HCT116 (cell line): ENCODE results near the gene EML4. TPM values are rescaled to one million over a fixed set of nuclear protein-coding genes. Genes with fewer than 3 reads are reported as not detected.

Experiments used
- ATAC-seq: fragments of 200-7000 bp; cut with Tn5 transposase; 2 replicates; pipeline ENCODE4 v1.9.1; 2020; ENCODE audit warnings: mild to moderate bottlenecking, moderate library complexity
- BruUV-seq: library from RNA; stranded (reverse); fragments of 400-500 nt; replicated peaks from 2 replicates; lab custom pipeline; 2021; lab: Mats Ljungman, UMichigan
- CTCF ChIA-PET: fragments of 300-600 bp; sonication (Branson Sonifier 250); formaldehyde crosslinking; loops from one replicate; lab custom pipeline; 2021; ENCODE audit warnings: antibody characterized with exemption; lab: Charles Lee
- POLR2A ChIA-PET: fragments of 300-600, 350-600 bp; sonication (Branson Sonifier 250); formaldehyde crosslinking; loops from one replicate; lab custom pipeline; 2021; ENCODE audit warnings: antibody characterized with exemption; lab: Charles Lee
- RAD21 ChIA-PET, 2 experiments: fragments of 300-600 bp; sonication (Branson Sonifier 250); formaldehyde crosslinking; loops; one replicate each; lab custom pipeline; 2023; ENCODE audit warnings: low total read pairs in 2 of 2; ENCODE audit not compliant: uncharacterized antibody in 2 of 2, unreplicated experiment in 2 of 2, low non-redundant PET in 1 of 2; lab: Charles Lee
- DNase-seq: peaks from one replicate; pipeline ENCODE4 v3.0.0-alpha.2; 2010; ENCODE audit warnings: low read depth, low spot score
- H2AFZ ChIP-seq: fragments of 200-600 bp; shearing (Covaris generic), sonication (generic); 2 replicates; pipeline ENCODE4 v1.6.1; 2017; ENCODE audit warnings: low read depth, mixed run types, mixed read lengths, antibody characterized with exemption, low read length; ENCODE audit not compliant: poor library complexity, severe bottlenecking
- H3K27ac ChIP-seq: 2 replicates; pipeline ENCODE4 v1.5.1; 2012; ENCODE audit warnings: low read depth, low read length
- H3K27me3 ChIP-seq: fragments of 200-600 bp; sonication (generic); 2 replicates; pipeline ENCODE4 v1.6.1; 2016; ENCODE audit warnings: mixed run types, low read length, mixed read lengths; ENCODE audit not compliant: insufficient read depth
- H3K36me3 ChIP-seq, 2 experiments: fragments of 200-500 bp in 1 of 2; fragments of 200-600 bp in 1 of 2; sonication (Bioruptor generic) in 1 of 2; sonication (generic) in 1 of 2; 2 replicates each; pipeline versions ENCODE4 v1.5.1 to v1.6.1; 2014 to 2016; ENCODE audit warnings: low read length in 2 of 2, inconsistent platforms in 1 of 2, mixed read lengths in 1 of 2, mixed run types in 1 of 2; ENCODE audit not compliant: insufficient read depth in 2 of 2, control insufficient read depth in 1 of 2
- H3K4me1 ChIP-seq, 2 experiments: fragments of 200-600 bp in 1 of 2; sonication (generic) in 1 of 2; 2 replicates each; pipeline versions ENCODE4 v1.5.1 to v1.6.1; 2012 to 2017; ENCODE audit warnings: low read length in 2 of 2, inconsistent platforms in 1 of 2, mild to moderate bottlenecking in 1 of 2, mixed read lengths in 1 of 2, mixed run types in 1 of 2, moderate library complexity in 1 of 2; ENCODE audit not compliant: insufficient read depth in 2 of 2, control insufficient read depth in 1 of 2
- H3K4me2 ChIP-seq: fragments of 200-600 bp; sonication (generic); 2 replicates; pipeline ENCODE4 v1.6.1; 2017; ENCODE audit warnings: mixed run types, low read length, mixed read lengths
- H3K4me3 ChIP-seq, 2 experiments: fragments of 200-600 bp in 1 of 2; sonication (generic) in 1 of 2; replicated peaks in 1 of 2; 2 replicates each; pipeline ENCODE4 v1.5.1; 2011 to 2016; ENCODE audit warnings: low read length in 2 of 2, control low read depth in 1 of 2, low read depth in 1 of 2, mild to moderate bottlenecking in 1 of 2, mixed read lengths in 1 of 2, mixed run types in 1 of 2
- H3K79me2 ChIP-seq: fragments of 200-600 bp; sonication (generic); 2 replicates; pipeline ENCODE4 v1.6.1; 2017; ENCODE audit warnings: mild to moderate bottlenecking, mixed run types, low read length, moderate library complexity, mixed read lengths; ENCODE audit not compliant: insufficient read depth
- H3K9ac ChIP-seq: fragments of 200-600 bp; sonication (generic); 2 replicates; pipeline ENCODE4 v1.6.1; 2016; ENCODE audit warnings: low read length, mixed read lengths
- H3K9me2 ChIP-seq: fragments of 200-600 bp; sonication (generic), shearing (Covaris generic); 2 replicates; pipeline ENCODE4 v1.6.1; 2017; ENCODE audit warnings: mixed run types, mild to moderate bottlenecking, moderate library complexity; ENCODE audit not compliant: insufficient read depth
- H3K9me3 ChIP-seq, 2 experiments: fragments of 200-500 bp in 1 of 2; fragments of 200-600 bp in 1 of 2; sonication (Bioruptor generic) in 1 of 2; sonication (generic) in 1 of 2; 2 replicates each; pipeline ENCODE4 v1.6.1; 2014 to 2017; ENCODE audit warnings: low read length in 2 of 2, mixed read lengths in 2 of 2, inconsistent platforms in 1 of 2, low read depth in 1 of 2, mild to moderate bottlenecking in 1 of 2, mixed run types in 1 of 2, moderate library complexity in 1 of 2; ENCODE audit not compliant: control insufficient read depth in 1 of 2, insufficient read depth in 1 of 2
- H4K20me1 ChIP-seq: fragments of 200-600 bp; sonication (generic), shearing (Covaris generic); 2 replicates; pipeline ENCODE4 v1.6.1; 2017; ENCODE audit warnings: mixed run types, mild to moderate bottlenecking, moderate library complexity; ENCODE audit not compliant: insufficient read depth
- ATF3 ChIP-seq: IDR thresholded peaks from 2 replicates; pipeline ENCODE4 v1.6.1; 2012
- CBX3 ChIP-seq: IDR thresholded peaks from 2 replicates; pipeline ENCODE4 v1.6.1; 2012; ENCODE audit warnings: low read depth
- CEBPB ChIP-seq: IDR thresholded peaks from 2 replicates; pipeline ENCODE4 v1.6.1; 2012; ENCODE audit warnings: low read depth
- ELF1 ChIP-seq: IDR thresholded peaks from 2 replicates; pipeline ENCODE4 v1.6.1; 2012; ENCODE audit warnings: low read depth, borderline replicate concordance
- EZH2 ChIP-seq: fragments of 200-600 bp; sonication (generic); IDR thresholded peaks from 2 replicates; pipeline ENCODE4 v1.6.1; 2017; ENCODE audit warnings: antibody characterized with exemption, mixed run types
- EZH2phosphoT487 ChIP-seq: fragments of 200-600 bp; IDR thresholded peaks from 2 replicates; pipeline ENCODE4 v1.6.1; 2018; ENCODE audit warnings: antibody characterized with exemption, borderline replicate concordance
- MAX ChIP-seq: IDR thresholded peaks from 2 replicates; pipeline ENCODE4 v1.6.1; 2012
- POLR2AphosphoS5 ChIP-seq: IDR thresholded peaks from 2 replicates; pipeline ENCODE4 v1.6.1; 2011; ENCODE audit warnings: mild to moderate bottlenecking, low read depth, low read length, moderate library complexity
- REST ChIP-seq: IDR thresholded peaks from 2 replicates; pipeline ENCODE4 v1.6.1; 2012; ENCODE audit warnings: low read depth
- SIN3A ChIP-seq: IDR thresholded peaks from 2 replicates; pipeline ENCODE4 v1.6.1; 2012; ENCODE audit warnings: low read depth
- SP1 ChIP-seq: IDR thresholded peaks from 2 replicates; pipeline ENCODE4 v1.6.1; 2012; ENCODE audit warnings: low read depth
- TCF7L2 ChIP-seq: IDR thresholded peaks from 2 replicates; pipeline ENCODE4 v1.7.0; 2011; ENCODE audit warnings: borderline replicate concordance, inconsistent platforms; ENCODE audit not compliant: insufficient read depth, insufficient read length; ENCODE audit errors: extremely low read depth
- ZBTB33 ChIP-seq: IDR thresholded peaks from 2 replicates; pipeline ENCODE4 v1.6.1; 2011; ENCODE audit warnings: mild to moderate bottlenecking, low read length, moderate library complexity; ENCODE audit not compliant: insufficient replicate concordance; ENCODE audit errors: extremely low read depth
- intact Hi-C: fragments of 100-400 bp; cut with micrococcal nuclease; formaldehyde crosslinking; loops from 2 replicates; pipeline ENCODE4 v1.10.0; 2022
- total RNA-seq: library from RNA; stranded (reverse); gene quantifications from one replicate; pipeline ENCODE4 v1.2.1, GENCODE V29; 2021; ENCODE audit not compliant: unreplicated experiment

The EML4 gene
- total RNA-seq, 1 experiment from 2014 or later, result 53.5 TPM

- TF ChIP-seq ZBTB33, result no peak
- no peak for TF ChIP-seq MAX
- TF ChIP-seq CEBPB, result no peak
- no peak for TF ChIP-seq CBX3
- TF ChIP-seq EZH2, result no peak
Measured at GRCh38 chr2:42297322-42297936, 128.3 kb downstream of the EML4 start (continued).

- no peaks in the 10 kb centered on the region for H3K79me2 ChIP-seq
- H3K36me3 ChIP-seq, result peaks cover 9 to 15% of the 10 kb centered on the region in 2 experiments; a peak in 3 of 4 replicates
- ChIA-PET POLR2A (no interaction called here), RAD21 (no interaction called here), CTCF (no interaction called here)
- no peak overlapping the region for H3K4me3 ChIP-seq
- no peaks in the 10 kb centered on the region for H3K4me1 ChIP-seq
- H2AFZ ChIP-seq, result no peak overlapping the region
- no peak overlapping the region for H3K4me2 ChIP-seq
- H3K9me3 ChIP-seq, result no peaks in the 10 kb centered on the region
- no TSS peak for BruUV-seq
- DNase-seq, result no peak
- no peak overlapping the region for H3K27ac ChIP-seq
- intact Hi-C loops, result no loop called here
- no peak for TF ChIP-seq POLR2AphosphoS5
- no peak for TF ChIP-seq SIN3A
- TF ChIP-seq TCF7L2, result no peak
- TF ChIP-seq ATF3, result no peak
- TF ChIP-seq ELF1, result no peak
- no peak for TF ChIP-seq CEBPB
- TF ChIP-seq SP1, result no peak
- no peak for TF ChIP-seq EZH2phosphoT487
- no peak for TF ChIP-seq REST
- H3K27me3 ChIP-seq, result no peaks in the 10 kb centered on the region
- H4K20me1 ChIP-seq, result no peaks in the 10 kb centered on the region
- no peak for ATAC-seq
- no peak overlapping the region for H3K9ac ChIP-seq
- no peaks in the 10 kb centered on the region for H3K9me2 ChIP-seq
Measured at GRCh38 chr2:42298132-42298531, 129.0 kb downstream of the EML4 start.
